Stimulated activated CD8-positive, alpha-beta memory T cell treated with anti-CD3 and anti-CD28 coated beads, Interleukin-15, amount 100 ng/mL, for 1 hour (primary cell): Measurements from ENCODE around the gene EPHB3.

Experiments
- DNase-seq: peaks from one replicate; pipeline ENCODE4 v3.0.0-alpha.2; 2020; ENCODE audit warnings: low read depth

The EPHB3 gene

DNA sequence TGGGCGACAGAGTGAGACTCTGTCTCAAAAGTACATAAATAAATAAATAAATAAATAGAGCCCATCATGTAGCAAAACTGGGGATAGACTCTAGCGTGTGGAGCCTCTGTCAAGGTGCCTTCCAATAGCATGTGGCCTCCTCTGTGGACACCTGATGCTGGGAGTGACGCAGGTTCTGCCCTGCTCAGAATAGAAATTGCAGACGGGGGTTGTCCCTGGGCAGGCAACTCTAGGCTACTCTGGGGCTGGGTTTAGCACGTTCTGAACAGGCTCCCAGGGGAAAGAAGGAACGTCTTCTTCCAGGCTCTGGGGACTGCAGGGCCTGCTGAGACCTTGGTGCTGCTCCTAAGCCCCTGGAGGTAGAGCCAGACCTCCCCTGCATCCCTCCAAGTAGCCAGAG lies 65.3 kb downstream of the EPHB3 start:
- no peak for DNase-seq

DNA sequence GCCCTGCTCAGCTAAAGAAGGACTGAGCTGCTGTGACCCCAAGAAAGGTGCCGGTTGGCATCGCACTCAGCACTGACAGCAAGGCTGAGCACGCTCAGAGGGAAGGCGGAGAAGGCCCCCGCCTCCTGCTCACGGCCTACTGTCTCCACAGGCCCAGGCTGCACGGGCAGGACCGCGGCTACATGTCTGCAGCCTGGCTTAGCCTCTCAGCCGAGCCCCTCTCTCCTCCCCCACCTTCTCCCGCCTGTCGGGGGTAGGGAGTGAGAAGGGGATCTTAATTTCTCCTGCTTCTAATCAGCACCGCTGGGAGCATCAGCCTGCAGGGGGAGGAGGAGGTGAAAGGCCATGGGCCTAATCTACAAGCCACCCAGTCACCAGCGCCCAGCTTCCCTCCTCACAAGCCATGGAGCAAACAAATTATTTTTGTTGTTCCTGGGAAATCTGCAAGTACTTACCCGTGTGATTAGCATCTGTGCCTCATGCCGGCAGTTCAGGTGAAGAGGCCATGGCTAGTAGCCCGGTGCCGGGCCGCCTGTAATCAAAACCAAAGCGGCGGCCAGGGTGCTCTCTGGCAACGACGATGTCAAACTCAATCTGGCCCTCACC lies 68.1 kb downstream of the EPHB3 start:
- no peak for DNase-seq

GRCh38 chr3:184630861-184631471 lies 69.4 kb downstream of the EPHB3 start:
- no peak for DNase-seq

DNA sequence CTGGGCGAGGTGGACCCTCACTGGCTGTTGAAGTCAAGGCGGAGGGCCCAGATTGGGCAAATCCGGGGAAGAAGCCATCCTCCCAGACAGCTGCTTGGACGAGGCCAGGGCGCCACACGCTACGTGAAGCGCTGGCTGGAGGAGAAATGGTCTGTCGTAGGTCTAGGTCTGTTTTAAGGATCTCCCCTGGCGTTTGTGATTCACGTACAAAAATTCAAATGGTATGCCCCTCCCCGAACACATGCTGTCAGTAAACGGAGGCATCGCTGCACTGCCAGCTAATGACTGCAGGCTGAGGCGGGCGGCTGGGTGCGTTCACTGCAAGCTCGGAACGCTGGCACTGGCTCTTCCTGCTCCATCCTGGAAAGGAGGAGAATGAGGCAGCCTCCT lies 69.9 kb downstream of the EPHB3 start:
- DNase-seq: no peak
